GM21447 (cell line): Measurements from ENCODE around the gene INHBB.
A peak's percentile ranks its signal among the peaks of the same experiment; 100 is the strongest.
"Not testable (repeated sequence)": the region's sequence is repeated elsewhere in the genome, so short reads cannot be mapped to it uniquely, and the experiment has no call there.

ENCODE experiments used
- ATAC-seq: cut with Tn5 transposase; IDR thresholded peaks from one replicate; pipeline ENCODE4 v1.9.1; 2021; ENCODE audit not compliant: unreplicated experiment

Gene INHBB

DNA sequence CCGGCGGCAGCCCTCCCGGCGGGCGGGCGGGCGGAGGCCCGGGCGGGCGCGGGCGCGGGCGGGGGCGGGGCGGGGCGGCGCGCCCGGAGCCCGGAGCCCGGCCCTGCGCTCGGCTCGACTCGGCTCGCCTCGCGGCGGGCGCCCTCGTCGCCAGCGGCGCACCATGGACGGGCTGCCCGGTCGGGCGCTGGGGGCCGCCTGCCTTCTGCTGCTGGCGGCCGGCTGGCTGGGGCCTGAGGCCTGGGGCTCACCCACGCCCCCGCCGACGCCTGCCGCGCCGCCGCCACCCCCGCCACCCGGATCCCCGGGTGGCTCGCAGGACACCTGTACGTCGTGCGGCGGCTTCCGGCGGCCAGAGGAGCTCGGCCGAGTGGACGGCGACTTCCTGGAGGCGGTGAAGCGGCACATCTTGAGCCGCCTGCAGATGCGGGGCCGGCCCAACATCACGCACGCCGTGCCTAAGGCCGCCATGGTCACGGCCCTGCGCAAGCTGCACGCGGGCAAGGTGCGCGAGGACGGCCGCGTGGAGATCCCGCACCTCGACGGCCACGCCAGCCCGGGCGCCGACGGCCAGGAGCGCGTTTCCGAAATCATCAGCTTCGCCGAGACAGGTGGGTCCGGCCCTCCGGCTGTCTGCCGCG is at the start of gene INHBB:
INHBB (plus strand) TSS at position 111 of the 641 bp plus-strand sequence; CDS start at position 164, 53 bp downstream.
- ATAC-seq = no peak

DNA sequence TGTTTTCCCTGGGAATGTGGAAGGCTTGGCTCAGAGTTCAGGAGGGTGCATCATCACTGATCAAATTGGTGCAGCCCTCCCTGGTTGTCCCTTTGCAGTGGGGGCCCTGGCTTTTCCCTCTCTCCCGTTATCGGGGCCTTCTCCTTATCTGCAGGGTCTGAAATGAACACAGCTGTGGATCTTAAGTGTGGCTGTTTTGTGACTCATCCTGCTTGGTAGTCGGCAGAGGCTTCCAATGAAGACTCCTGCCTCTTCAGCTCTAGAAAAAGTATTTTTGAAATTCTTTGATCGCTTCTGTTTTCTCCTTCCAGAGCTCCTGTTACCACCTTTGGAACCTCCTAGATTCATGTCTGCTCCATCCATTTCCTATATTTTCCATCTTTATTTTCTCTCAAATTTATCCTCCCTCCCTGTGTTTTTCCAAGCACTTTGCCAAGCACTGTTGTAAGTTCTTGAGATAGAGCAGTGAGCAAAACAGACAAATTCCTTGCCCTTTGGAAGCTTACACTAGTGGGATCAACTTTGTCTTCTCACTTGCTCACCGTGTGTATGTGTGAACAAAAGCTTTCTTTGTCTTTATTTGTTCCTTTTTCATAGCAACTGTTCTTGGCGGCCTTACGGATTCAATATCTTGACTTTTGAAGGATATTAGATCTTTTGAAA is 47.6 kb upstream of the INHBB start:
- no peak for ATAC-seq

DNA sequence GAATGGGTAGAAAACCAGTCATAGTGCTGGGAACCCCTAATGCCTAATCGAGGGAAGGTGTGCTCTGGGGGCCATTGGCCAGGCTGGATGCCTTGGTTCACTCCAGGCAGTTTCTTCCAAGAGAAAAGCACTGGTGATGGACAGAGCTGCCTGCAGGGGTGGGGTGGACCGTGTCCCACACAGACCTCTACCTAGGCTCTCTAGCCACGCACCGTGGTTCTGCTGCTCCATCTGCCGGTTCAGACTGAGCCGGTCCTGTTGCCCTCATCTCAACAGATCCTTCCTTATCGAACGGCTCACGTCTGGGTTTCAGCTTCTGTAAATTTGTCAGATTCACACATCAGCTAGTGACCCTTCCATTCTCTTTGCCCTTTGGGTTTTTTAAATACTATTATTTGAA is 46.9 kb upstream of the INHBB start:
- no peak for ATAC-seq

DNA sequence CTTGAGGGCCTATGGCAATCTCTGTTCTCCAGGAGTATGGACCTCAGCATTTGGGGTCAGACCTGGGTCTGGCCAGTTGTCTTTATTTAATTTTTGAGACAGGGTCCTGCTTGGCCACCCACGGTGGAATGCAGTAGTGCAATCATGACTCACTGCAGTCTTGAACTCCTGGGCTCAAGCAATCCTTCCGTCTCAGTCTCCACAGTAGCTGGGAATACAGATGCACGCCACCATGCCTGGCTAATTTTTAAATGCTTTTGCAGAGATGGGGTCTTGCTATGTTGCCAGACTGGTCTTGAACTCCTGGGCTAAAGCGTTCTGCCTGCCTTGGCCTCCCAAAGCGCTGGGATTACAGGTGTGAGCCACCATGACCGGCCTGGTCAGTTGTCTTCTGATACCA is 46.4 kb upstream of the INHBB start:
- ATAC-seq = no peak

DNA sequence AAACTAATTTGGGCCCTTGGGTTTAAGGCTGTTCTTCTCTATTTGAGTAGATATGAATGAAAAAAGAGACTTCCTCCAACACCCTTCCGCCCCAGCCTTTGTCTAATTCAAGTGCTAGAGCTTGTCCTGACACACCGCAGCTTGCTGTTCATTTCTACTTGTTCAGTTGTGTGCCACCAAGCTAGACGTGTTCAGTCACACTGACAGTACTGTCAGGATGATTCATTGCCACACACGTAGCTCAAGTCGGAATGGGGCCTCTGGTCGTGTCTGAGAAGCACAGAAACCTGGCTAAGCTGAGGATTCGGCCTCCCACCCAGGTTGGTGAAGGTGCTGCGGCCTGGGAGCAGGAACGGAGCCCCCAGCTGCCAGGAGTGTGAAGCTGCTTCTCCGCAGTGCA is 45.6 kb upstream of the INHBB start:
- ATAC-seq = no peak

DNA sequence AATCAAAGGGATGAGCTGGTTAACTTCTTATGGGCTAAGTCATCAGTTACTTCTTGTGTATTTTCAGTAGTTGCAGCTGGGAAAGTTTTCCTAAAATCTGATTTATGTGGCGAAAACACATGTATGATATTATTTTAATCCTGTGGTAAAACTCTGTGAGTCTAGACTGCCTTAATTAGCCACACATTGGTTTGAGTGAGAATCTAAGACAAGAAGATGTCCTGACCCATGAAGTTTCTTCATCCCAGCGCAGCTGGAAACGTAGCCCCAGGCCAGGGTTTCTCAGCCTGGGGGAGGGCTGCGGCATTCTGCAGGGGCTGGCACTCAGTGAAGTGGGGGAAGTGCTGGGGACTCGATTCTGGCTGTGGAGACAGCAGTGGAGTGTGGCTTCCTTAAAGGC is 44.7 kb upstream of the INHBB start:
- ATAC-seq = no peak

DNA sequence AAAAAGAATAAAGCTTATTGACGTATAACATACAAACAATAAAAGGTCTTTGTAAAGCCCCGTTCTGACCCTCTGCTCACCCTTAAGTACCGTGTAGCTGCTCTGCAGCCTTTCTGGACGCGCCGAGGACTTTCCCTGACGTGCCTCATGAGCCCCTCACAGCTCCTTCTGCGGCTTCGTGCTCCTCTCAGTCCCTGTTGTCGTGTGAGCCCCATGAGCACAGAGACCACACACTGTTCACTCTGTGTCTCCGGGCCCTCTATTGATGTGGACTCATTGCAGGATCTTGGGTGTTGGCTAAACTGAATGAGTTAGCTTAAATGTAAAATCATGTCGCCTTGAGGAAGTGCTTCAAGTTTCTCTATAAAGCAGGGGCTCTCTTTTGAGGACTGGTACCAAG is 43.6 kb upstream of the INHBB start:
- ATAC-seq = no peak

DNA sequence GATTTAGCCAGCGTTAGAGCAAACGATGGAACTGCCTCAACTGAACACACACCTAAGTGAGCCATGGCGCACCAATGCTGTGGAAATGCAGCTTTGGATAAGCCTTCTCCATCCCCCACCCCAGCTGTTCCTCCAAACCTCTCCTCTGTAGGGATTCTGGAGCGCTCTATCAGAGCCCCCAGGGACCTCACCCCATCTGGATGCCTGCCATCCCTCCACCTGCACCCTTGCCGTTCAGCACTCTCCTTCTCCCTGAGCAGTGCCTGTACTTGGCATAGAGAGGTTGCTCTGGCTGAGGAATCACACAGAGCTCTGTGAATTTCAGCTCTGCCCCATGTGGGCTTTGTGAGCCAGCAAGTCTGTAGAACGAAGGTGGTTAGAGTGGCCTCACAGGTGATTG is 42.8 kb upstream of the INHBB start:
- ATAC-seq = no peak

DNA sequence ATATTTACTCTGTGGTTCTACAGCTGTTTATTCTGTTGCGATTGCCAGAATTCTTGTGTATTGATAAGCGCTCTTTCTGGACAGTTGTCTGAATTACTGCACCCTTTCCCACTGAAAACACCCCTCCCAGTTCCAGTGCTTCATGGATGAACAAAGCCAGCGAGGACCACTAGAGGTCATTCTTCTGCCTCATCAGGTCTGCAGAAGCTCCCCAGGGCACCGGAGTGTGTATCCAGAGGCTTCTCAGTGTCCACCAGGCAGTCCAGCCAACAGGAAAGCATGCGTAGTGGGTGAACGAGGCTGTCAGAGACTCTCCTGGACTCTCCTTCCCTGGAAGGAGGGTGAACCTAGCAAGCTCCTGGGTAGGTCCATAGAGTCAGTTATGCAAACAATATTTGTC is 40.6 kb upstream of the INHBB start:
- ATAC-seq = no peak

DNA sequence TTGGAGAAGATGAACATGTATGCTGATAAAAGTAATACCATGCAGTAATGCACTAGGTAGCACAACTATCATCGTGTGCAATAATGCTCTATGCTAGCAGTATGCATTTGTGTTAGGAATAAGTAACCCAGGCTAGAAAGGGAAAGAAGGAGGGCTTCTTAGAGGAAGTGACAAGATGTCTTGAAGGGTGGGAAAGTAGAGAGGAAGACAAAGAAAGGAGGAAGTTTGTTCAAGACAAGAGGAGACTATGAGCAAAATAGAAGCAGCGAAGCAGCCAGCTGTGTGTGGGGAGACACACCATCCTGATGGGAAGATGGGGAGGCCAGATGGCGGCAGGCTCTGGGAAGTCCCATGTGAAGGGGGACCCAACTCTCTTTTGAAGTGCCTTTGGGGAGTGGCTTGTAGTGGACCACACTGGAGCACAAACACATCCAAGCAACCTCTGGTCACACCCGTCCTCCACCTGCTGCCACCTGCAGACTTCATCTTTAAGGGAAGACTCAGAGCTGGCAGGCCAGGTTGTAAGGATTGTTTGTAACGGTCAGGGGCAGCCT is 39.9 kb upstream of the INHBB start:
- no peak for ATAC-seq

DNA sequence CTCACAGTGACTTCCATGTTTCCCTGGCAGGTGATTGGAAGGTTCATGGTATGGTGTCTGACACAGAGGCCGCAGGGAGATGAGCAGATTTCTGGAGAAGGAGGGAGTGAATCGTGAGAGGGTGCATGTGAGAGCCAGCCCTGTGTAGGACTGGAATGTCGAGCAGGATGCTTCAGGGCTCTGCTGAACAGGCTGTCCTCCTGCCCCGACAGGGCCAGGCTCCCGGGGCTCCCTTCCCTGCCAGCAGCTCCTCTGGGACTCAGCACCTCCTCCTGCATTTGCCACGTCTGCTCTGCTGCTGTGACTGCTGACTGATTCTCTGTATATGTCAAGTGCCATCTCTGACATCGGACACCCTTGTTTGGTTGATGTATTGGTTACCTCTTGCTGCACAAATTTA is 38.5 kb upstream of the INHBB start:
- ATAC-seq = no peak

DNA sequence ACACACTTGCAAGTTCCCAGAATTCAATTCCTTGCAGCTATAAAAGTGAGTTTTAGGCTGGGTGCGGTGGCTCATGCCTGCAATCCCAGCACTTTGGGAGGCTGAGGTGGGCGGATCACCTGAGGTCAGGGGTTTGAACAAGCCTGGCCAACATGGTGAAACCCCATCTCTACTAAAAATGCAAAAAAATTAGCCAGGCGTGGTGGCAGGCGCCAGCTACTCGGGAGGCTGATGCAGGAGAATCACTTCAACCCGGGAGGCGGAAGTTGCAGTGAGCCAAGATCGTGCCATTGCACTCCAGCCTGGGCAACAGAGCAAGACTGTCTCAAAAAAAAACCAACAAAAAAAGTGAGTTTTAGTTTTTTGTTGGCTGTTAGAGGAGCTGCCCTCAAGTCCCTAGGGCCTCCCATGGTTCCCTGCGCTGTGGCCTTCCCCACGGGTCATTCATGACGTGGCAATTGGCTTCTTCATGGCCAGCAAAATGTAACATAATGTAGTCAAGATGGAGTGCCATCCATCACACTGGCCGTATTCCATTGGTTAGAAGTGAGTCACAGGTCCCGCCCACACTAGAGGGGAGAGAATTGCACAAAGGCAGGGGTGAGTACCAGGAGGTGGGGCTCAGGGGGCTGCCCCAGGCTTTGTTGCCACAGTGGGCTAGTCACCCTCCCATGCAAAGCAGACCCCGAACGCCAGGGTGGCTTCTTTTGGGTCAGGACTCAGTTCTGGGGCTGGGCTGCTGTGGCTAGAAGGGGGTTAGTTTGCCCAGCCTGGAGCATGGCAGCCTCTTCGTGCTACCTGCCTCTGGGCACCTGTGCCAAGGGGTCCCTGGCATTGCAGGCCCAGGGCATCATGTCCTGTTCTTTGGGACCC is 37.7 kb upstream of the INHBB start:
- ATAC-seq = no peak

DNA sequence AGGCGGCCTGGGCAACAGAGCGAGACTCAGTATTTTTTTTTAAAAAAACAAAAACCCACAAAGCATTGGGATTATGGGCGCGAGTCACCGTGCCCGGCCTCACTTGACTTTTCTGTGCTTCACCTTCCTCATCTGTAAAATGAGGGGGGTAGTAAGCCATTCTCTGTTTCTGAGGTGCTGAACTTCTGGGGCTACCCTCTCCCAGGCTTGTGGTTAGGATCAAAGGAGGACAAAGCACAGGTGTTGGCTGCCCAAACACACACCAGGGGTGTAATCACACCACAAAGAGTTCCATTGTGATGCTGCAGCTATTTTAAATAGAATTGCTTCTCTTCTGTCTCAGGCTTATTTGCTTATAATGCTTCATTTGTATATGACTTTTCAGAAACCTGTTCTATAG is 35.8 kb upstream of the INHBB start:
- peak; percentile 47 for ATAC-seq

DNA sequence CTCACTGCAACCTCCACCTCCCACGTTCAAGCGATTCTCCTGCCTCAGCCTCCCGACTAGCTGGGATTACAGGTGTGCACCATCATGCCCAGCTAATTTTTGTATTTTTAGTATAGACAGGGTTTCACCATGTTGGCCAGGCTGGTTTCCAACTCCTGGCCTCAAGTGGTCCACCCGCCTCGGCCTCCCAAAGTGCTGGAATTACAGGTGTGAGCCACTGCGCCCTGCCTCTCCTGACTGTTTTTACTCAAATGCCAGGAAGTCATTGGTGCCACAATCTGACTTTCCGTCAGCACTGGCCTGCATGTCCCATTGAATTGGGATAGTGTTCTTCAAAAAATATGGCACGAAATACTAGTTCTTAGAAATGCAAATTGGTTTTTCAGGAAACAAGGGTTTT is 35.1 kb upstream of the INHBB start:
- ATAC-seq = not testable (repeated sequence)

DNA sequence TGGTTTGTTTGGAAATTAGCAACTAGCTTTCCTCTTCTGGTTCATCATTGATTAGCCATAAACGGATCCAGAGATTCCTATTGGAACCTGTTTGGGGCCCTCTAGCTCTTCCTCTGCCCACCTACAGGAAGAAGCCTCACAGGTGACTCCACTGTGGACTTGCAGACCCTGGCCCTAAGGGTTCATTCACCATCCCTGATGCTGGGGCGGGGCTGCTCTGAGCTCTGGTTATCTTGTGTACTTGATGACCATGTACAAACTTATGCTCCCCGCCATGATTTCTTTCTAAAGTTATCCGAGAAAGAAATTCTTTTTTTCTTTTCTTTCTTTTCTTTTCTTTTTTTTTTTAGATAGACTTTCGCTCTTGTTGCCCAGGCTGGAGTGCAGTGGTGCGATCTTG is 33.9 kb upstream of the INHBB start:
- no peak for ATAC-seq

DNA sequence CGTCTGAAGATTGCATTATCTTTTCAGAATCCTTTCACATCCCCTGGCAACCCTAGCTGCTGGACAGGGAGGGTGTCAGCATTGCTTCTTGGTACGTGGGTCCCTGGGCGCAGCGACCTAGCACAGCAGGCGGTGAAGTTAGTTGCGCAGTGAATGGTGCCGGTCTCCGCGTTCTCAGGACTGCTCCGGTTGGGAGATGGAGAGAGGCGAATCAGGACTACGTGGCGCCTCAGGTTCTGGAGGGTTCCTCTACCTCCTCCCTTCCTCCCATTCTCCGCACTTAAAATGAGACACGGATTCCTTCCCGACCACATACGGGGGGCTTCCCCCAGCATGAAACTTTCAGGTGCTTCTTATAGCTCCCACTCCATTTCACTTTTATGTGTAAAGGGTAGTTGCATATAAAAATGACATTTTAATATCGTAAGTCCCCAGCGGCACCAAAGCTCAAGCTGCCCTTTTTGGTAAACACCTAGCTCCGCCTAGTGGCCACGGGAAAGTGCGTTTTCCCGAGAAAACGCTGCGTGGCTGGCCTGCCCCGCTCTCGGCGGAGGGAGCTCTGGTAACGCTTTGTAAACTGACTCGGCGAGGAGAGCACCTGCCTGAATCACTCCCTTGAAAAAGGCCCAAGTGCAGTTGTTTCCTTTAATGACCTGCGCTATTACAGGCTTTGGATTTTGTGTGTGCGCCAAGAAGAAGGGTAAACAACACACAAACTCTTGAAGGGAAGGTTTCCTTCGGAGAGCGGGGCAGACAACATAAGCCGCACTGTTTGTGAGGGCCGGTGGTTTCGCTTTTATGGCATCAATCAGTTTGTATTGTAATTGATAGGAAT is 32.9 kb upstream of the INHBB start:
- peak; percentile 49 for ATAC-seq

DNA sequence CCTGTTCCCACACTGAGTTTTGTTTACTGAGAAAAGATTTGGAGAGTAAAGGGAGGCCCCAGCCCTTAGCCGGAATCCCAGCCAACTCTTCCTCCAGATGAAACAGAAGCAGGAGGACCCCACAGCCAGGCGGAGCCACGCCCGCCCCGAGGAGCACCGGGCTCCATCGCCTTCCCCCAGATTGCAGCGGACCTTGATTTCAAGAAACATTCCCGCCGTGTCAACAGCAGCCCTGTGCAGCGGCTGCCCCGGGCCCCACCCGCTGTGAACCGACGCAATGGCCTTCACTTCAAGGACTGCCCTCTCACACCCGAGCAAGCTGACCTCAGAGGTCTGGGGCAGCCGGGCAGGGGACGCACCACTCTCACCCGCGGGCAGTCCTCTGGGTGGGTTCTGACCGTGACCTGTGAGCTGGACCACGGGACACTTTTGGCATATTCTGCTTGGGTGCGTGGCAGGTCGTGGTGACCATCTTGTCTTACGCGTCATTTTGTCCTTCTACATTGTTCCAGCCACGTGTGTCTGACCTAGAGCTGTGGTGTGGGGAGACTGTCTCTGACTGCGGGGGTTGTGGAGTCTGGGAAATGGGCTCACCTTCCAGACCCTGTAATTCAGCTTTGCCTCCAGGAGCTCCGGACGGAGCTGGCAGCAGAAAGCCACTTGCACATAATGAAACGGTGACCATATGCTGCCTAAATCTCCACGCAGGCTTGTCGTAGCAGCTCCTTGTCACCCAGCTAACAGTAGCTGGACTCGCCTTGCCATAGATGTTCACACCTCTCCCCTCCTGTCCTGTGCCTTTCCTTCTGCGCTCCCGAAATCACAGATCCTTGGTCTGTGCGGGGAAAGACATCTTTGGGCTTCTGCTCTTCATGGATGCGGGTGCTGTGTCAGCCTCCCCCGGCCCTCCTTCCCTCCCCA is 32.0 kb upstream of the INHBB start:
- ATAC-seq = no peak

DNA sequence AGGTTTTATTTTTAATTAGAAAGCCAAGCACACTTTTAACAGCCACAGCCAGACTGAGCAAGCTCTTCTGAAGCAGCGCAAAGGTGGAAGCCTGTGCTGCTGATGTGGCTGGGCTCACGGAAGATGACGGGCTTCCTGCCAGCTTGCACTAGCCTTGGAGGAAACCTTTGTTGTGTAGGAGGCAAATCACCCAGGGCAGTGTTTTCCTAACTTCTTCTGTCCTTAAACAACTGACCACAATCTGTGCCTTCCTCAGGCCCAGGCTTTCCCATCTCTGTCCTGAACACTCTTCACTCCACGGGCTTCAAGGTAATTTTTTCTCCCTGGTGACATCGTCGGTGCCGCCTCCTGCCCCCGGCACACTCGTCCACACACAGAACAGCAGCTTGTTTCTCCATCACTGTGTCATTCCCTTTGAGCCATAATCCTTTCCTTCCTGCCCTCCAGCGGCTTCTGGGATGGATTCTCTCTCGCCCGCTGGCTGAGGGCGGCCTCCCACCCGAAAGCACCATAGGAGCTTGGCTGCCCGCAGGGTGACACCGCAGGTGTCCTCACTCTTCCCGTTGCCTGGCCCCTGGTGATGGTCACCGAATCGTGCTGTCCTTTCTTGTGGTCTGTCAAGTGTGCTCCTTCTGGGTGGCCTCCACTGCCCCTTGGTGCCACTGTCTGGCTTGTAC is 31.1 kb upstream of the INHBB start:
- no peak for ATAC-seq

DNA sequence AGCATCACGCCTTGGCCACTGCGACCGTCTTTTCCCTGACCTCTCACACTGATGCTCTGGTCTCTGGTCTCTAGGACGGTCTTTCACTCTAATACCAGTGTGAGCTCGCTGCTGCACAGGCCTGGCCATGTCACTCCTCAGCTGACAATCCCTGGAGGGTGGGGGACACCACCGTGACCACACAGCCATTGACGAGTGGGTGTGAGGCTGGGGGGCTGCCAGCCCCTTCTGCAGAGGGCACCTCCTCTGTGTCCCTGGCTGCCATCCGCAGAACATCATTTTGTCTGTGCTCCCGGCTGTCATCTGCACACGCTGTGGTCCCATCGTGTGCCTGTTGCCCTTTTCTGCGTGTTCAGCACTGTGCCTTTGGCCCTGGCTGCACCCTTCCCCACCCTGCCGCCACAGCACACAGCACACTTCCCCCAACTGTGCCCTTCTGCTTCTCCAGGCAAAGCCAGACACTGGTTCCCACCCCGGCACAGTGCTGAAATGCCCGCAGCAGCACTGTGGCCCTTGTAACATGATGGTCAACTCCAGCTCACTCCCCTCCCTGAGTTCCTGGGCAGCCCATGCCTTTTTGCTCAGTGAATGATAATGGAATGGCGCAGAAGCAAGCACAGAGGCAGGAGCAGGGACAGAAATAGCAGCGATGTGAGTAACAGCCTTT is 30.4 kb upstream of the INHBB start:
- no peak for ATAC-seq
